Measurements from ENCODE around the gene RAB11FIP4. TPM values are rescaled to one million over a fixed set of nuclear protein-coding genes. Genes with fewer than 3 reads are reported as not detected.
A peak's percentile ranks its signal among the peaks of the same experiment; 100 is the strongest.

RAB11FIP4 gene
- total RNA-seq, 1 donor from 2014 or later, result 54.4 TPM

- DNase-seq, result no peak
Observed at GRCh38 chr17:31508288-31509094, 117.0 kb downstream of the RAB11FIP4 start.

- DNase-seq, result no peak
Observed at GRCh38 chr17:31509095-31509804, 117.8 kb downstream of the RAB11FIP4 start.

GRCh38 chr17:31509805-31510177 is 118.3 kb downstream of the RAB11FIP4 start:
- no peak for DNase-seq

GRCh38 chr17:31510308-31511194 is 119.1 kb downstream of the RAB11FIP4 start:
- DNase-seq, result peak; percentile 85

GRCh38 chr17:31511195-31511578 is 119.7 kb downstream of the RAB11FIP4 start:
- DNase-seq, result no peak

GRCh38 chr17:31511580-31511979 is 120.1 kb downstream of the RAB11FIP4 start:
- peak; percentile 50 for DNase-seq

GRCh38 chr17:31512104-31512740 is 120.7 kb downstream of the RAB11FIP4 start:
- no peak for DNase-seq

GRCh38 chr17:31512796-31513195 is 121.3 kb downstream of the RAB11FIP4 start:
- no peak for DNase-seq

GRCh38 chr17:31513731-31514427 is 122.4 kb downstream of the RAB11FIP4 start:
- no peak for DNase-seq

- DNase-seq, result no peak
Observed at GRCh38 chr17:31515267-31515666, 123.8 kb downstream of the RAB11FIP4 start.

GRCh38 chr17:31517524-31517923 is 126.0 kb downstream of the RAB11FIP4 start:
- DNase-seq, result no peak

- DNase-seq, result no peak
Observed at GRCh38 chr17:31518478-31518877, 127.0 kb downstream of the RAB11FIP4 start.

GRCh38 chr17:31521632-31522283 is 130.3 kb downstream of the RAB11FIP4 start:
- no peak for DNase-seq

- no peak for DNase-seq
Observed at GRCh38 chr17:31522284-31522931, 130.9 kb downstream of the RAB11FIP4 start.

GRCh38 chr17:31522987-31523495 is 131.6 kb downstream of the RAB11FIP4 start:
- DNase-seq, result no peak

- DNase-seq, result no peak
Observed at GRCh38 chr17:31523862-31524730, 132.6 kb downstream of the RAB11FIP4 start.

GRCh38 chr17:31524926-31525800 is 133.7 kb downstream of the RAB11FIP4 start:
- DNase-seq, result peak; percentile 66

All from occipital lobe (tissue), 2 donors.